NCI-H69 (cell line): ENCODE measurements around the gene ATP6V0B.

Experiments
- DNase-seq: peaks from one replicate; lab custom pipeline; 2025; lab: John Stamatoyannopoulos, UW

Gene ATP6V0B

GRCh38 chr1:43974443-43975248 is at the start of gene ATP6V0B:
TSS of gene ATP6V0B (plus strand) at chr1:43974960. CDS start at chr1:43975041, 81 bp downstream.
- DNase-seq: peak; percentile 94

GRCh38 chr1:43925846-43926245 is 48.9 kb upstream of the ATP6V0B start:
- no peak for DNase-seq

GRCh38 chr1:43930168-43930948 is 44.4 kb upstream of the ATP6V0B start:
- DNase-seq: peak; percentile 40

GRCh38 chr1:43930949-43931275 is 43.8 kb upstream of the ATP6V0B start:
- no peak for DNase-seq

GRCh38 chr1:43931711-43932660 is 42.8 kb upstream of the ATP6V0B start:
- DNase-seq: no peak

GRCh38 chr1:43932786-43933385 is 41.9 kb upstream of the ATP6V0B start:
- peak; percentile 59 for DNase-seq

GRCh38 chr1:43933386-43934100 is 41.2 kb upstream of the ATP6V0B start, which contains the start of gene ARTN:
TSS of gene ARTN (plus strand) at chr1:43933801. CDS start at chr1:43935657, 1,856 bp downstream.
- DNase-seq: peak; percentile 59

GRCh38 chr1:43934101-43934985 is 40.4 kb upstream of the ATP6V0B start:
- peak; percentile 70 for DNase-seq

GRCh38 chr1:43934986-43935324 is 39.8 kb upstream of the ATP6V0B start:
- DNase-seq: no peak

- peak; percentile 37 for DNase-seq
Observed at GRCh38 chr1:43935711-43936427, 38.9 kb upstream of the ATP6V0B start.

GRCh38 chr1:43936431-43937151 is 38.2 kb upstream of the ATP6V0B start:
- peak; percentile 62 for DNase-seq

GRCh38 chr1:43937179-43937865 is 37.4 kb upstream of the ATP6V0B start:
- DNase-seq: no peak

GRCh38 chr1:43938383-43938782 is 36.4 kb upstream of the ATP6V0B start:
- DNase-seq: no peak

GRCh38 chr1:43938892-43939587 is 35.7 kb upstream of the ATP6V0B start:
- DNase-seq: no peak

GRCh38 chr1:43942411-43942810 is 32.3 kb upstream of the ATP6V0B start:
- no peak for DNase-seq

GRCh38 chr1:43944860-43945259 is 29.9 kb upstream of the ATP6V0B start:
- DNase-seq: no peak

- peak; percentile 14 for DNase-seq
Observed at GRCh38 chr1:43945674-43946235, 29.0 kb upstream of the ATP6V0B start.
